ENCODE data around the gene ZNF423.

Gene ZNF423

GRCh38 chr16:49663081-49664065 is 192.5 kb downstream of the ZNF423 start:
- no peak overlapping the region for H3K9ac ChIP-seq (ENCODE audit: low read length)
- no peaks in the 10 kb centered on the region for H3K9me3 ChIP-seq (ENCODE audit: control insufficient read depth, insufficient read depth, low read depth, low read length)
- no peaks in the 10 kb centered on the region for H3K27me3 ChIP-seq (ENCODE audit: control insufficient read depth, insufficient read depth, low read length)
- no peak overlapping the region for H3K4me3 ChIP-seq (ENCODE audit: low read depth, low read length)
- no peaks in the 10 kb centered on the region for H3K36me3 ChIP-seq (ENCODE audit: control insufficient read depth, insufficient read depth, low read length)
- peaks cover 31% of the 10 kb centered on the region for H3K4me1 ChIP-seq (ENCODE audit: control insufficient read depth, insufficient read depth, low read length)
- H3K27ac ChIP-seq (ENCODE audit: low read depth, low read length), result no peak overlapping the region

GRCh38 chr16:49662569-49662968 is 193.3 kb downstream of the ZNF423 start:
- Histone ChIP-seq H3K4me3 (ENCODE audit: low read depth, low read length) (no peak overlapping the region), H3K36me3 (ENCODE audit: control insufficient read depth, insufficient read depth, low read length) (no peaks in the 10 kb centered on the region), H3K9me3 (ENCODE audit: control insufficient read depth, insufficient read depth, low read depth, low read length) (no peaks in the 10 kb centered on the region), H3K4me1 (ENCODE audit: control insufficient read depth, insufficient read depth, low read length) (peaks cover 31% of the 10 kb centered on the region), H3K27me3 (ENCODE audit: control insufficient read depth, insufficient read depth, low read length) (no peaks in the 10 kb centered on the region), H3K9ac (ENCODE audit: low read length) (no peak overlapping the region), H3K27ac (ENCODE audit: low read depth, low read length) (no peak overlapping the region)

GRCh38 chr16:49661465-49662187 is 194.3 kb downstream of the ZNF423 start:
- no peaks in the 10 kb centered on the region for H3K27me3 ChIP-seq (ENCODE audit: control insufficient read depth, insufficient read depth, low read length)
- no peak overlapping the region for H3K27ac ChIP-seq (ENCODE audit: low read depth, low read length)
- no peaks in the 10 kb centered on the region for H3K36me3 ChIP-seq (ENCODE audit: control insufficient read depth, insufficient read depth, low read length)
- H3K9me3 ChIP-seq (ENCODE audit: control insufficient read depth, insufficient read depth, low read depth, low read length), result no peaks in the 10 kb centered on the region
- H3K9ac ChIP-seq (ENCODE audit: low read length), result no peak overlapping the region
- peaks cover 26% of the 10 kb centered on the region for H3K4me1 ChIP-seq (ENCODE audit: control insufficient read depth, insufficient read depth, low read length)
- H3K4me3 ChIP-seq (ENCODE audit: low read depth, low read length), result no peak overlapping the region

GRCh38 chr16:49660626-49661025 is 195.3 kb downstream of the ZNF423 start:
- Histone ChIP-seq H3K27ac (ENCODE audit: low read depth, low read length) (no peak overlapping the region), H3K9me3 (ENCODE audit: control insufficient read depth, insufficient read depth, low read depth, low read length) (no peaks in the 10 kb centered on the region), H3K4me1 (ENCODE audit: control insufficient read depth, insufficient read depth, low read length) (peaks cover 18% of the 10 kb centered on the region), H3K4me3 (ENCODE audit: low read depth, low read length) (no peak overlapping the region), H3K36me3 (ENCODE audit: control insufficient read depth, insufficient read depth, low read length) (no peaks in the 10 kb centered on the region), H3K9ac (ENCODE audit: low read length) (no peak overlapping the region), H3K27me3 (ENCODE audit: control insufficient read depth, insufficient read depth, low read length) (no peaks in the 10 kb centered on the region)

GRCh38 chr16:49659356-49659755 is 196.6 kb downstream of the ZNF423 start:
- Histone ChIP-seq H3K27me3 (ENCODE audit: control insufficient read depth, insufficient read depth, low read length) (no peaks in the 10 kb centered on the region), H3K27ac (ENCODE audit: low read depth, low read length) (no peak overlapping the region), H3K9ac (ENCODE audit: low read length) (no peak overlapping the region), H3K36me3 (ENCODE audit: control insufficient read depth, insufficient read depth, low read length) (no peaks in the 10 kb centered on the region), H3K9me3 (ENCODE audit: control insufficient read depth, insufficient read depth, low read depth, low read length) (no peaks in the 10 kb centered on the region), H3K4me1 (ENCODE audit: control insufficient read depth, insufficient read depth, low read length) (peaks cover 14% of the 10 kb centered on the region; the same call in 1 of the 2 replicates), H3K4me3 (ENCODE audit: low read depth, low read length) (no peak overlapping the region)

GRCh38 chr16:49658531-49658930 is 197.4 kb downstream of the ZNF423 start:
- Histone ChIP-seq H3K27me3 (ENCODE audit: control insufficient read depth, insufficient read depth, low read length) (no peaks in the 10 kb centered on the region), H3K9ac (ENCODE audit: low read length) (no peak overlapping the region), H3K4me3 (ENCODE audit: low read depth, low read length) (no peak overlapping the region), H3K36me3 (ENCODE audit: control insufficient read depth, insufficient read depth, low read length) (no peaks in the 10 kb centered on the region), H3K9me3 (ENCODE audit: control insufficient read depth, insufficient read depth, low read depth, low read length) (no peaks in the 10 kb centered on the region), H3K27ac (ENCODE audit: low read depth, low read length) (no peak overlapping the region), H3K4me1 (ENCODE audit: control insufficient read depth, insufficient read depth, low read length) (peaks cover 10% of the 10 kb centered on the region; the same call in 1 of the 2 replicates)

- H3K27me3 ChIP-seq (ENCODE audit: control insufficient read depth, insufficient read depth, low read length), result no peaks in the 10 kb centered on the region
- no peaks in the 10 kb centered on the region for H3K9me3 ChIP-seq (ENCODE audit: control insufficient read depth, insufficient read depth, low read depth, low read length)
- no peak overlapping the region for H3K9ac ChIP-seq (ENCODE audit: low read length)
- H3K27ac ChIP-seq (ENCODE audit: low read depth, low read length), result no peak overlapping the region
- H3K4me1 ChIP-seq (ENCODE audit: control insufficient read depth, insufficient read depth, low read length), result peaks cover 10% of the 10 kb centered on the region; the same call in 1 of the 2 replicates
- no peak overlapping the region for H3K4me3 ChIP-seq (ENCODE audit: low read depth, low read length)
- H3K36me3 ChIP-seq (ENCODE audit: control insufficient read depth, insufficient read depth, low read length), result no peaks in the 10 kb centered on the region
Observed at GRCh38 chr16:49657736-49658465, 198.0 kb downstream of the ZNF423 start.

GRCh38 chr16:49654425-49654824 is 201.5 kb downstream of the ZNF423 start:
- Histone ChIP-seq H3K4me1 (ENCODE audit: control insufficient read depth, insufficient read depth, low read length) (peaks cover 17% of the 10 kb centered on the region; the same call in 1 of the 2 replicates), H3K9me3 (ENCODE audit: control insufficient read depth, insufficient read depth, low read depth, low read length) (peaks cover 6% of the 10 kb centered on the region; the same call in 1 of the 2 replicates), H3K9ac (ENCODE audit: low read length) (no peak overlapping the region)

GRCh38 chr16:49653577-49653976 is 202.3 kb downstream of the ZNF423 start:
- Histone ChIP-seq H3K36me3 (ENCODE audit: control insufficient read depth, insufficient read depth, low read length) (no peaks in the 10 kb centered on the region), H3K4me3 (ENCODE audit: low read depth, low read length) (no peak overlapping the region), H3K9ac (ENCODE audit: low read length) (no peak overlapping the region), H3K27me3 (ENCODE audit: control insufficient read depth, insufficient read depth, low read length) (no peaks in the 10 kb centered on the region), H3K4me1 (ENCODE audit: control insufficient read depth, insufficient read depth, low read length) (peaks cover 17% of the 10 kb centered on the region; the same call in 1 of the 2 replicates), H3K27ac (ENCODE audit: low read depth, low read length) (no peak overlapping the region), H3K9me3 (ENCODE audit: control insufficient read depth, insufficient read depth, low read depth, low read length) (peaks cover 14% of the 10 kb centered on the region)

More at GRCh38 chr16:49654425-49654824, 201.5 kb downstream of the ZNF423 start:
- Histone ChIP-seq H3K27ac (ENCODE audit: low read depth, low read length) (no peak overlapping the region), H3K36me3 (ENCODE audit: control insufficient read depth, insufficient read depth, low read length) (no peaks in the 10 kb centered on the region), H3K27me3 (ENCODE audit: control insufficient read depth, insufficient read depth, low read length) (no peaks in the 10 kb centered on the region), H3K4me3 (ENCODE audit: low read depth, low read length) (no peak overlapping the region)

- no peak overlapping the region for H3K4me3 ChIP-seq (ENCODE audit: low read depth, low read length)
- no peak overlapping the region for H3K27ac ChIP-seq (ENCODE audit: low read depth, low read length)
- H3K4me1 ChIP-seq (ENCODE audit: control insufficient read depth, insufficient read depth, low read length), result peaks cover 17% of the 10 kb centered on the region; the same call in 1 of the 2 replicates
- no peaks in the 10 kb centered on the region for H3K36me3 ChIP-seq (ENCODE audit: control insufficient read depth, insufficient read depth, low read length)
- no peaks in the 10 kb centered on the region for H3K27me3 ChIP-seq (ENCODE audit: control insufficient read depth, insufficient read depth, low read length)
- no peak overlapping the region for H3K9ac ChIP-seq (ENCODE audit: low read length)
- peaks cover 16% of the 10 kb centered on the region for H3K9me3 ChIP-seq (ENCODE audit: control insufficient read depth, insufficient read depth, low read depth, low read length)
Observed at GRCh38 chr16:49653173-49653570, 202.7 kb downstream of the ZNF423 start.
